NCI-H1048 (cell line): ENCODE measurements around the gene TSPAN19.
"Not testable (repeated sequence)": the region's sequence is repeated elsewhere in the genome, so short reads cannot be mapped to it uniquely, and the experiment has no call there.

Source experiments
- DNase-seq: peaks from one replicate; lab custom pipeline; 2025; lab: John Stamatoyannopoulos, UW

The TSPAN19 gene

DNA sequence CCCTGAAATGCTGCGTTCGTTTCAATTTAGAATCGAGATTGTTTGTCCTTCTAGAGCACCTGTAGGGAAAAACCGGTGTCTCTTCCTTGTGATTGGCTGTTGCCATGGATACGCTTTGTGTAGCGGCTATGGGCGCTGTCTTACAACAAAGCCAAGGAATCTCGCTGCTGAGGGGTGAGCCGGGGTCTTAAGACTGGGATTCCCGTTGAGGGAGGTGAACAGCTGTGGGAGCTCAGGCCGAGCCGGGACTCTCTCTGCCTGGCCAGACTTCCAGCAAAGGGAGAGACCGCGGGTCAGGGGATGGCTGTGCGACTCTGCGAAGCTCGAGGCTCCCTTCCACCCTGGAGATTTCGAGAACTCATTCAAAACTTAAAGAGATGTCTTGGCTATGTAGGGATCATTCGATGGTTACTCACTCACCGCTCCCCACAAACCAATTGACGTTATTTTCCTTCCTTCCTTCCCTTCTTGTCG is at the start of gene TSPAN19, which contains the start of gene LRRIQ1:
Gene TSPAN19 (minus strand): TSS at position 44 of the 474 bp plus-strand sequence. CDS start 6,331 bp downstream, outside the sequence.
Gene LRRIQ1 (plus strand): TSS at position 118 of the 474 bp plus-strand sequence. CDS start 1,826 bp downstream, outside the sequence.
- no peak for DNase-seq

DNA sequence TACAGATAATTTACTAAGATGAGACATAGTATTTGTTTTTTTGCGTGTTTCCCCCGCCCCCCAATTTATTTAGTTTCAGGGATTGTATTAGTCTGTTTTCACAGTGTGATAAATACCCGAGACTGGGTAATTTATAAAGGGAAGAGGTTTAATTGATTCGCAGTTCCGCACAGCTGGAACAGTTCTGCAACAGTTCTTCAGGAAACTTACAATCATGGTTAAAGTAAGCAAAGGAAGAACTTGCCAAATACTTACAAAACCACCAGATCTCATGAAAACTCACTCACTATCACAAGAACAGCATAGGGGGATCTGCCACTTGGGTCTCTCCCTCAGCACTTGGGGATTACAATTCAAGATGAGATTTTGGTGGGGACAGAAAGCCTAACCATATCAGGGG is 49.0 kb upstream of the TSPAN19 start:
- DNase-seq: no peak

DNA sequence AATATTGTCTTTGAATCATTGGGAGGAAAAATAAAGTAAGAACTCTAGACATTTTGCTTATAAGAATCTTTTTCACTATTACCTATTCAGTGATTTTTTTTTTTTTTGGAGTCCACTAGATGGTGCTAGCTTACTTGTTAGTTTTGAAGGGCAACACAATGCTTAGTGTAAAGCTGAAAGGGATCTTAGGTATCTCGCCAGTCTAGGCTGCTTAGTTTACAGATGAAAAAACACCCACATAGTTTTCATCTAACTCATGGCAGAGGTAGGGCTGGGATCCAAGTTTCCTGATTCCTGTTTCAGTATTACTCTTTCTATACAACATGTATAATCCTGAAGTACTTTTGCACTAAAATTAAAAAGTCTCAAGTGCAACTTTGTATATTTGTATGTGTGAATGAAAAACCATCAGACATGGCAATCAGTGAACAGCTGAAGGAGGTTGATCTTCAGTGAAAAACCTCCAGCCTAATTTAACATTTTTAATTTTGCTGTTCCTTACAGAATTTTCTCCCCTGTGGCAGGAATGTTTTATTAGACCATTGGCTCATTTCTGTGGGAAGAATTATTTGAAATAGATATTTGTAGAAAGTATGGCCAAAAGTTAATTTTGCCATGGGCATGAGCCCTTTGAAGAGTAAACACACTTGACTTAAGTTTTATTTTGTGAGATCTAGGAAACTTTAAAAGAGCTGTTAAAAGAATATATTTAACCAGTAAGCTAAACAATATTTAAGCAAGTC is 40.8 kb upstream of the TSPAN19 start:
- DNase-seq: peak; percentile 13

DNA sequence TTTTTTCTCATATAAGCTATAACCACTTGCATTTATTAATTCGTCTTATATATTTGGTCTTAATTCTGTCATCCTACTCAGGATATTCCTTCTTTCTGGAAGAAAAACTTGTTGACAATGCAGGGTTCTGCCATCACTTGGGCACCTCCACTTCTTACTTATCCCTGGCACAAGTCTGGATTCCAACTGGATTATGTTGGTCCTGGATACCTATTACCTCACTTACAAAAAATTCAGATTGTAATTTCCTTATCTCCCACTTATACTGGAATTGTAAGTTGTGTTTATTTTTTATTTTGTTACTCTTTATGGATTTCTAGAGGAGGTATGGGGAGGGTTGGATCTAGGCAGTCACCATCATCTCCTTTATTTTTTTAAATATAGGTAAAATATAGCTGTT is 36.7 kb upstream of the TSPAN19 start:
- no peak for DNase-seq

DNA sequence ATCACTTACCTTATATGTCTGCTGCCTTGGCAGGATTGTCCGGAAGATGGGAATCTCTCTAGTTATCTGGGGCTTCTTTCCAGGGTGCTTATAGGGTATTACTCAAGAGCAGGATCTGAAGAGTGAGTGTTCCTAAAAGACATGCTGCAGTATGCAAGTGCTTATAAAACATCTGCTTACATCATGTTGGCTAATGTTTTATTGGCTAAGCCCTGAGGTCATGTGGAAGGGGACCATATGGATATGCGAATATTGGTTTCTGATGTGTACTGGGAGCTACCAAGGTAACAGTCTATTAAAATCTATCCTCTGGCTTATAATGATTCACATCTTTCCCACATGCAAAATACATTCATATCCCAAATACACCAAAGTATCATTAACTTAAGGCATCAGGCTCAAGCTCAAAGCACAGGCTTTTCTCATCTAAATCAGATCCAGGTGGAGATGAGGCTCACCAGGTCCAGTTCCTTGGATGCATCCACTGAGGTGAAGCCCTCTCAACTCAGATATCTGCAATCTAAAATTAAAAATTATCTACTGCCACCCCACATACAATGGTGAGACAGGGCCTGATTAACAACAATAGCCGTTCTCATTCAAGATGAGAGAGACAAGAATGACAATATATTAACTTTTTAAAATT is 29.9 kb upstream of the TSPAN19 start:
- no peak for DNase-seq

DNA sequence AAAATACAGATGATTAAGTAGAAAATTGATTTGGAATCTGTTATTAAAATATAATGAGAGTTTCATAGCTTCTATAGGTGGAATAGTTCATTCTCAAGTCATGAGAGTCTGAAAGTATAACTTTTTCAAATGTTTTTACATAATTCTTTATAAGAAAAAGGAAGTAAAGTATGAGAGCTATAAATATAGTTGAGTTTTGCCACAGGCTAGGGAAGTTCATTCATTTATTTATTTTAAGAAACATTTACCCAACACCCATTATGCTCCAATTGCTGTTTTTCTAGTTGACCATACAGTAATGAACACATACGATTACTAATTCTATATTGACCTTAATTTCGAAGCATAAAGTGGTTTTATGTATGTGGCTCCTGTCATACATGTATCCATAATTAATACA is 24.8 kb upstream of the TSPAN19 start:
- no peak for DNase-seq

DNA sequence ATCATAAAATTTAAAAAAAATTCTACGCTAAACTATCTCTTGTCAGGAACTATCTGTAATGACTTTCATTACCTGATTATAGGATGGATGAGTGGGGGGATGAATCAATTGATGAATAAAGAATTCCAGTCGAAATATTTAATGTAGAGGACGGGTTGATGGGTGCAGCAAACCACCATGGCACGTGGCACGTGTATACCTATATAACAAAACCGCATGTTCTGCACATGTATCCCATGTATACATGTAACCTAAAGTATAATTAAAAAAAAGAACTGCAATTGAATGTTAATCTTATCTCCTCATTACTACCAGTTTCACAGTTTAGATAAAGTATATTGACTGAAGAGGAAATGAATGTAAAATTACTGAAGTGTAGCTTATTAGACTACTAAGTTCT is 23.5 kb upstream of the TSPAN19 start:
- no peak for DNase-seq

DNA sequence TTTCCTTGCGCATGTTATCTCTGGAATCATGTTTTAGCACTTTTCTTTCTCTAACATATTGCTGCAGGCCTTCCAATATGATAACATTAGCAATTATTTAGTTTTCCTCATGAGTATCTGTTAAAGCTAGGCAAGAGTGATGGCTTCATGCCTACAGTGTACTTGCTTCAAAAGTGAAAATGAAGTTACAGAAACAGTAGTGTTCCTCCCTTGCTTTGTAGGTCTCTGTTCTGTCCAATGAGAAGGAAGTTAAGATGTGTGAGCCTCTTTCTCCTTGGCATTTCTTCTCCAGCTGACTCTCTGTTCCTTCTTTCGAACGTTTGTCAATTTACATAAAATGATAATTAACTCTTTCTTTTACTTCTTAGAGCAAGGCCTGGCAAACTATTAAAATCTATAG is 22.3 kb upstream of the TSPAN19 start:
- DNase-seq: no peak

DNA sequence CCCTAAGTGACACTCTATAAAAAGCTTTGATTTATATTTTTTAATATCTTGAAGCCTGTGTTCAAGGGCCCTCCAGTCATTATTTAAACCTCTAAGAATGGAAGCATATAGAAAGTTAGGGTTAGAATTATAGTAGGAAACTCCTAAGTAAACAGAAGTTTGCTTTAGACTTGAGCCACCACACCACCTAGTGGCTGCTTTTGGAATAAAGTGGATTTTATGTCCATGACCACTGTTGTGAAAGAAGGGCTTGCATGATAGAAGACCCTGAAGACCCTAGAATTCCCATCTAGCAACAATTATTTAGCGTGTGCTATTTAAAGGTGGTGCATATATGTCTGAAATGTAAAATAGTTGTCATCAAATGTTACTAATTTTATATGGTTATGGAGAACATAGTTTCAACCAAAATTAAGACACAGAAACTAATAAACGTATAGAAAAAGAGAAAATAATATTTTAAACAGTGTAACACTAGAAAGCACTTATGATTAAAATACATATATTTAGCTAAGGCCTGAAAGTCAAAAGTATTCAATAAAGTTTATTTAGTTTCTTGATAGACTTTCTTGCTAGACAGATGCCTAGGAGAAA is 21.4 kb upstream of the TSPAN19 start:
- DNase-seq: no peak

DNA sequence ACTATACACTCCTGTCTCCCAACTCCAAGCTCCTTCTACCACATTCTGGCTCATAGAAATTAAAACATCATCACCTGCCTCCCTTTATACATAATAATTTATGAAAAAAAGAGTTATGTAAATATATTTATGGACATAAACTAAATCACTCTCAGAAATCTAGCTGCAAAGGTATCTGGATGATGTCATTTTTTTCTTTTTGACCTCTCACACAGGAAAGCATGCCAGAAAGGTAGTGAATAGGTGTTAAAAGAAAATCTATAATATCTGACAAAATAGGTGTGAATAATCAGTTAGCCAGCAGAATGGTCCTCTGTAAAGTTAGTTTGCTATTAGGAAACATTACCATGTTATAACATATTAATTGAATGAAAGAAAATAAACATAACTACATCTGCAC is 7.8 kb upstream of the TSPAN19 start:
- no peak for DNase-seq

DNA sequence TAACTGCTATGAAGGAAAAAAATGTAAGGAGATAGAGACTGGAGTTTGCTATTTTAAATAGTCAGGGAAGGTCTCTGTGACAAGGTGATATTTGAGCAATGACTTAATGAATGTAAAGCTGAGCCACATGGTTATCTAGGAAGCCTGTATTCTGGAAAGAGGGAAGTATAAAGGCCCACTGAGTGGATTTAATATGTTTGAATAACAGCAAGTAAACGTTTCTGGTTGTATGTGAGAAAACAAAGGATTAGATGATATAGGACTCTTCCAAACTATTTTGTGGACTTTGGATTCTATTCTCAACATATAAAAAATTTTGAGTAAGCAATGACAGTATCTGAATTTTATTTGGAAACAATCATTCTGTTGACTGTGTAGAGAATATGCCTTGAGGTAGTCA is 5.3 kb upstream of the TSPAN19 start:
- DNase-seq: no peak

DNA sequence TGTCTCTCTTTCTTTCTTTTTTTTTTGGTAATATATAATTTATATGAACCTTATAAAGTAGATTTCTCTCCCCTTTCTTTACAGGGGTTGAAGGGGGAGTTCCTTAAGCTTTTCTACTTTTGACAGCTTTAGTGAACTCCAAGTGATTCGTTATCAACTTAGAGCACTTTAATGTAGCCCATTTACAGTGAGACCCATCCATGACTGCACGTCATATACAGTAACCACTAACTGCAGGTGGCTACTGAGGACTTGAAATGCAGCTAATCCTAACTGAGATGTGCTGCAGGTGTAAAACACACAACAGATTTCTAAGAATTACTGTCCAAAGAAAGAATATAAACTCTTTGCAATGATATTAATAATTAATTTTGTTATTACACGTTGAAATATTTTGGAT is 656 bp upstream of the TSPAN19 start:
- no peak for DNase-seq

DNA sequence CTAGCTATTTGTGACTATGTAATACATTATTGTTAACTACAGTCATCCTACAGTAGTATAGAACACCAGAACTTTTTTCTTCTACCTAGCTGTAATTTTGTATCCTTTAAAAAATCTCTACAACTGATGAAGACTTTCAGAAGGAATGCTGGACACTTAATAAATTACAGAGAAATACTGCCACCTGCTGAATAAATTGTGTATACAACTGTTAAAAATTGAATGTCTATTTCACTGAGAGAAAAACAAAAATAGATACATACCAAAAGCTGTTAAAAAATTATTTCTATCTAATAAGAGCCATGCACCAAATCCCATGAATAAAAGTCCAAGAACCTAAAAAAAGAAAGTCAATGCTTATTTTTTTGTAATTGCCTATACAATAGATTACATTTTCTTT is 6.6 kb downstream of the TSPAN19 start:
- no peak for DNase-seq

DNA sequence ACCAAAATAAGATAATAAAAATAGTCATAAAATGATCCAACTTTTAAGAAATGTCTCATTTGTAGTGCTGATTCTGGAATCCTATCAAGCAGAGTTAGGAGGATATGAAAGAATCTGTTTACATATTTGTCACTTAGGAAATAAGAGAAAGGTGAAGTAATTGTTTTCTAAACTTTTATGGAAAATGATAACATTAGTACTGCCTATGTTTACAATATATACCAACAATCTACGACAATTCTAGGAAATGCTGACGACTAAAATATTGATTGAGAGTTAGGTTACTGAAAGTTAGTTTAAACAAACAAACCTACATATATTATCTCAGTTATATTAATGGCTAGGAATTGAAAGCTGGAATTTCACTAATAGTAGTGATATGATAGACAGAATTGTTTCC is 18.0 kb downstream of the TSPAN19 start:
- no peak for DNase-seq

DNA sequence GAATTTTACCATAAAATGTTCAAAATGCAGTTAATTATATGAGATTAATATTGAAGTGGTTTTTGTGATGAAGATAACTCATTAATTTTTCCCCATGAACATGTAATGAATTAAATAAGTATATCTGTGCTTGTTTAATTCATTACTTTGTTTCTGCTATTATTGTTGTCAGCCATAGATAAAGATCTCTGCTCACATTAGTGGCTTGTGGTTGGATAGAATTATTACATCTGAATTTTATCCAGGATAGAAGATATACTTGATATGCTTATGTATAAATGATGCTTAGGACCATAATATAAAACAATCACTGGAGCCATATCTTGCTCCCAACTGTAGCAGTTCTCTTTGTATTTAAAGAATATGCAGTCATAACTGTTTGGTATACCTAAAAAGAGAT is 18.5 kb downstream of the TSPAN19 start:
- no peak for DNase-seq

DNA sequence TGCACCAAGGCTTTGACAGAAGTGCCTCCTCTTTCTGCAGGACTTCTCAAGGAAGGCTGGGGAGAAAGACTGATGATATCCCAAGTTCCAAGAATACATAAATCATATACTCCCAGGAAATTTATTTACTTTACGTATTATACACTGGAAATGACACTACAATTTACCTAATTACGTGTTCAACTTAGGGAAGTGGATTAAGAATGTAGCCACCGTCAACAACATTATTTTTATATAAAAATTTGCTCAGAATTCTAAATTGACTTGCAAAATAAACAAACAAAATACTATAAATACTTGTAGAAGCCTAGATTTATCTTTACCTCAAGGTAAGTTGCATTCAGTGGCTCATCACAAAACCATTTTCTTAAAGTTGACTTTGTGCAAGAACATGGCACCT is 18.9 kb downstream of the TSPAN19 start:
- DNase-seq: no peak

DNA sequence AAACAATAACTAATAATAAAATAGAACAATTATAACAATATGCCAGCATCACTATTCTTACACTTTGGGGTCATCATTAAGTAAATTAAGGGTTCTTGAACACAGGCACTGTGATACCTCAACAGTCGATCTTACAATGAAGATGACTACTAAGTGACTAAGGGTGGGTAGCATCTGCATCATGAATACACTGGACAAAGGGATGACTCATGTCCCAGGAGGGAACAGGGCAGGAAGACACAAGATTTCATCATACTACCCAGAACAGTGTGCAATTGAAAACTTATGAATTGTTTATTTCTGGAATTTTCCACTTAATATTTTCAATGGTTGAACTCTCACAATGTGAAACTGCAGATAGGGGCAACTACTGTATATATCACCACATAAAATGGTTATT is 19.7 kb downstream of the TSPAN19 start:
- no peak for DNase-seq

DNA sequence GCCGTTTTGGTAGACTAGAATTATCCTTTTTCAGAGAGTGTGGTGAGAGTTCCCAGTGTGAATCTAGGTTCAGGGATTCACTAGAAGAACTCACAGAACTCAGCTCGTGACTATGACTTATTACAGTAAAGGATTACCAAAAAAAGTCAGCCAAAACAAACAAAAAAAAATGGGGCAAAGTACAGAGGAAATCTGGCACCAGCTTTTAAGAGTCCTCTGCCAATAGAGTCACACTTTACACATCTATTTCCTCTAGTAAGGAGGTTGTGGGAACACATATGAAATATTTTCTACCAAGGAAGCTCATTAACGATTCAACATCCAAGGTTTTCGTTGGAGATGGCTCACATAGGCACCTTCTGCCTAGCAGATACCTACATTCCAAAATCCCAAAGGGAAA is 28.2 kb downstream of the TSPAN19 start:
- DNase-seq: no peak

DNA sequence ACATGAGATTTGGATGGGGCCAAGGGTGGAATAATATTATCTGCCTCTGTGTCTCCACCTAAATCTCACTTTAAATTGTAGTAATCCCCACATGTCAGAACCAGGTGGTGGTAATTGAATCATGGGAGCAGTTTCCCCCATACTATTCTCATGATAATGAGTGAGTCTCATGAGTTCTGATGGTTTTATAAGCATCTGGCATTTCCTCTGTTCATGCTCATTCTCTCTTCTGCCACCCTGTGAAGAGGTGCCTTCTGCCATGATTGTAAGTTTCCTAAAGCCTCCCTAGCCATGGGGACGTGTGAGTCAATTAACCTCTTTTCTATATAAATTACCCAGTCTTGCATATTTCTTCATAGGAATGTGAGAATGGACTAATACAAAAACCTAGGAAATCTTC is 29.9 kb downstream of the TSPAN19 start:
- DNase-seq: no peak

DNA sequence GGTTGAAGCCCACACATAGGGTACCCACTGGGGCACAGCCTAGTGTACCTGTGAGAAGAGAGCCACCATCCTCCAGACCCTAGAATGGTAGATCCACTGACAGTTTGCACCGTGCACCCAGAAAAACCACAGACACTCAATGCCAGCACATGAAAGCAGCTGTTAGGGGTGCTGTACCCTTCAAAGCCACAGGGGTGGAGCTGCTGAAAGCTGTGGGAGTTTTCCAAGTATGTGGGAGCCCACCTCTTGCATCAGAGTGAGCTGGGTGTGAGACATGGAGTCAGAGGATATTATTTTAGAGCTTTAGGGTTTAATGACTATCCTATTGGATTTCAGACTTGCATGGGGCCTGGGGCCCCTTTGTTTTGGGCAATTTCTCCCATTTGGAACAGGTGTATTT is 30.5 kb downstream of the TSPAN19 start:
- no peak for DNase-seq

DNA sequence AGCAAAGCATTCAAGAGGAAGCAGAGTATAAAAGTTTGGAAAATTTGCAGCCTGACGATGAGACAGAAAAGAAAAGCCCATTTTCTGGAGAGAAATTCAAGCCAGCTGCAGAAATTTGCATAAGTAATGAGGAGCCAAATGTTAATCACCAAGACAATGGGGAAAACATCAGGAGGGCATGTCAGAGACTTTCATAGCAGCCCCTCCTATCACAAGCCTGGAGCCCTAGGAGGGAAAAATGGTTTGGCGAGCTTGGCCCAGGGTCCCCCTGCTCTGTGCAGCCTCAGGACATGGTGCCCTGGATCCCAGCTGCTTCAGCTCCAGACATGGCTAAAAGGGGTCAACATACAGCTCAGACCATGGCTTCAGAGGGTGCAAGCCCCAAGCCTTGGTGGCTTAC is 31.0 kb downstream of the TSPAN19 start:
- not testable (repeated sequence) for DNase-seq

DNA sequence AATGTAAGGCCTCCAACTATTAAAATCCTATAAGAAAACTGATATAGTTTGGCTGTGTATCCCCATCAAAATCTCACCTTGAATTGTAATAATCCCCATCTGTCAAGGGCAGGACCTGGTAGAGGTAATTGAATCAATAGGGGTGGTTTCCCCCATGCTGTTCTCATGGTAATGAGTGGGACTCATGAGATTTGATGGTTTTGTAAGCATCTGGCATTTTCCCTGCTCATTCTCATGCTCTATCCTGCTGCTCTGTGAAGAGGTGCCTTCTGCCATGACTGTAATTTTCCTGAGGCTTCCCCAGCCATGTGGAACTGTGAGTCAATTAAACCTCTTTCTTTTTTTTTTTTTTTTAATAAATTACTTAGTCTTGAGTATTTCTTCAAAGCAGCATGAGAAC is 31.9 kb downstream of the TSPAN19 start:
- no peak for DNase-seq

DNA sequence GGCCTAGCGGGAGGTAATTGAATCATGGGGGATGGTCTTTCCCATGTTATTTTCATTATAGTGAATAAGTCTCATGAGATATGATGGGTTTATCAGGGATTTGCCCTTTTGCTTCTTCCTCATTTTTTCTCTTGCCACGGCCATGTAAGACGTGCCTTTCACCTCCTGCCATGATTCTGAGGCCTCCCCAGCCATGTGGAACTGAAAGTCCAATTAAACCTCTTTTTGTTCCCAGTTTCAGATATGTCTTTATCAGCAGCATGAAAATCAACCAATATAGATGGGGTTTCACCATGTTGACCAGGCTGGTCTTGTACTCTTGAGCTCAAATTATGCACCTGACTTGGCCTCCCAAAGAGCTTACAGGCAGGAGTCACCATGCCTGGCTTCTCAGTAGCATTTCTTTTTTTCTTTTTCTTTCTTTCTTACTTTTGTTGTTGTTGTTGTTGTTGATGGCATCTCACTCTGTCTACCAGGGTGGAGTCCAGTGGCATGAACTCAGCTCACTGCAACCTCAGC is 33.2 kb downstream of the TSPAN19 start:
- DNase-seq: no peak
